Epithelial cell of esophagus (primary cell): ENCODE measurements around the gene PRELID2.

ENCODE experiments used
- DNase-seq: peaks from one replicate; pipeline ENCODE4 v3.0.0; 2010; ENCODE audit warnings: low read depth
- H3K4me3 ChIP-seq: 2 replicates; pipeline ENCODE4 v1.5.1; 2011; ENCODE audit warnings: mild to moderate bottlenecking, low read length, control low read depth
- TF ChIP-seq, protein P1 (sequence below): IDR thresholded peaks from 2 replicates; pipeline ENCODE4 v1.5.1; 2011; ENCODE audit warnings: low read depth, mild to moderate bottlenecking, low read length, control low read depth, inconsistent platforms; ENCODE audit not compliant: insufficient read depth; ENCODE audit errors: missing control alignments

PRELID2 gene

GRCh38 chr5:145762833-145763232 lies 72.3 kb downstream of the PRELID2 start:
- DNase-seq, result no peak
- TF ChIP-seq, protein P1, sequence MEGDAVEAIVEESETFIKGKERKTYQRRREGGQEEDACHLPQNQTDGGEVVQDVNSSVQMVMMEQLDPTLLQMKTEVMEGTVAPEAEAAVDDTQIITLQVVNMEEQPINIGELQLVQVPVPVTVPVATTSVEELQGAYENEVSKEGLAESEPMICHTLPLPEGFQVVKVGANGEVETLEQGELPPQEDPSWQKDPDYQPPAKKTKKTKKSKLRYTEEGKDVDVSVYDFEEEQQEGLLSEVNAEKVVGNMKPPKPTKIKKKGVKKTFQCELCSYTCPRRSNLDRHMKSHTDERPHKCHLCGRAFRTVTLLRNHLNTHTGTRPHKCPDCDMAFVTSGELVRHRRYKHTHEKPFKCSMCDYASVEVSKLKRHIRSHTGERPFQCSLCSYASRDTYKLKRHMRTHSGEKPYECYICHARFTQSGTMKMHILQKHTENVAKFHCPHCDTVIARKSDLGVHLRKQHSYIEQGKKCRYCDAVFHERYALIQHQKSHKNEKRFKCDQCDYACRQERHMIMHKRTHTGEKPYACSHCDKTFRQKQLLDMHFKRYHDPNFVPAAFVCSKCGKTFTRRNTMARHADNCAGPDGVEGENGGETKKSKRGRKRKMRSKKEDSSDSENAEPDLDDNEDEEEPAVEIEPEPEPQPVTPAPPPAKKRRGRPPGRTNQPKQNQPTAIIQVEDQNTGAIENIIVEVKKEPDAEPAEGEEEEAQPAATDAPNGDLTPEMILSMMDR, result no peak
- no peak overlapping the region for H3K4me3 ChIP-seq

- TF ChIP-seq, protein P1, result no peak
- H3K4me3 ChIP-seq, result no peak overlapping the region
- no peak for DNase-seq
Measured at GRCh38 chr5:145761254-145761653, 73.9 kb downstream of the PRELID2 start.

DNA sequence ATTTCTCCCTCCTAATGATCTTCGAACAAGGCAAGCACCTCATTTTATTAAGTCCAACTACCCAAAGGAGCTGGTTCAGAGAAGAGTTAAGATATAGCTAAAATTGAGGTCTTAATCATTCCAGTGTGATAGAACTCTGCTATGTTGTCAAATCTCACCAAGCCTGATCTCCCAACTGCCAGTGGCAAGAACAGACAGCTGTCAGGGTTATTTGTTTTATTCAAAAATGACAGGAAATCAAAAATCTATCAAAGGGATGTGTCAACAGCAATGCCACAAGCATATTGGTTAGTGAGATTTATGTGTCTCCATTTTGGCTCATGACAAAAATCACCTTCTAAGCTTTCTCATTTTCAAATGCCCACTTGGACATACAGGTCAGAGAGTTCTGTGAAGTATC lies 74.5 kb downstream of the PRELID2 start:
- H3K4me3 ChIP-seq, result no peak overlapping the region
- TF ChIP-seq, protein P1, result no peak
- no peak for DNase-seq

DNA sequence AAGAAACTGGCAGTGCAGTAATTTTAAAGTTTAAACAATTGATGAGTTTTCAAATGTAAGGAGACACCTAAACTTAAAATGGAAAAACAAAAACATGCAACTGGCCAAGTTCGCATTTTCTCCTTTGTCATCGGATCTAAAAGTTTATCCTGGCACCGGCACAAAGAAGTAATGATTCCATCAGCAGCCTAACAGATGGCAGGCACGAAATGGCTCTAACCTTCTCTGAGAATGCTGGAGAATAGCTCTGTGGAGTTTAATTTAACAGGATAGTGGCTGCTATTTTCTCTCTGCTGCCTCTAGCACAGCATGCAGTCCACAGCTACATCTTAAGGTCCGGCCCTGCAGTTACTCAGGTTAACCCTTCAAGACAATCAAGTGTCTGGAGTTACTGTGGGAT lies 82.2 kb downstream of the PRELID2 start:
- DNase-seq, result no peak
- TF ChIP-seq, protein P1, result no peak
- H3K4me3 ChIP-seq, result no peak overlapping the region

- no peak for DNase-seq
- no peak overlapping the region for H3K4me3 ChIP-seq
- TF ChIP-seq, protein P1, result no peak
Measured at GRCh38 chr5:145752534-145752933, 82.6 kb downstream of the PRELID2 start.

- TF ChIP-seq, protein P1, result no peak
- no peak overlapping the region for H3K4me3 ChIP-seq
- DNase-seq, result no peak
Measured at GRCh38 chr5:145750199-145750598, 84.9 kb downstream of the PRELID2 start.

DNA sequence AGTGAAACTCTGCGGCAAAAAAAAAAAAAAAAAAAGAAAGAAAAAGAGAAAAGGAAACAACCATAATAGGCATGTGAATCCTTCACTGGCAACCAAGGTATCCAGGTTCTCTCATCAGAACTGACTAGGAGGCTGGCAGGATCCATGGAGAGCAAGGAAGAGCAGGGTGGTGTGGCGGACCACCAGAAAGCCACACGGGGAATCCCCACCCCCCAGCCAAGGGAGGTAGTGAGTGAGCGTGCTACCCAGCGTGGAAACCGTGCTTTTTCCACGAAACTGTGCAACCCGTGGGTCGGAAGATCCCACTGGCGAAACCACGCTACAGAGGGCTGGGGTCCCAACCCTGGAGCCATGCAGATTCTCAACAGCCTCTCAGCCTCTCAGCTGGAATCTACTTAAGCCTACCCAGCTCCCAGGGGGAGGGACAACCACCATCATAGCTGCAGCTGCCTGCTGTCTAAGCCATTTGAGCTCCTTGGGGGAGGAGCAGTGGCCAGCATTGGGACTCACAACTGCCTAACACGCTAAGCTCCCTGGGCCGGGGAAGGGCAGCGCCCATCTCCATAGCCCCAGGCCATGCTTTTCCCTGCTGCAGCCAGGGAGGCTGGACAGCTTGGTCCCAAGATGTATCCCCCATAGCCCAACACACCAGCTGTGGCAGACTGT lies 91.6 kb downstream of the PRELID2 start:
- TF ChIP-seq, protein P1, result no peak
- DNase-seq, result no peak
- no peak overlapping the region for H3K4me3 ChIP-seq
